AG04449 (cell line): ENCODE data around the gene NCOR1.
"Not testable (repeated sequence)": the region's sequence is repeated elsewhere in the genome, so short reads cannot be mapped to it uniquely, and the experiment has no call there.

Experiments used
- CTCF ChIA-PET: fragments of 350-600 bp; formaldehyde crosslinking; extraction: SDS; loops from one replicate; lab custom pipeline; 2021; ENCODE audit warnings: antibody characterized with exemption; lab: Yijun Ruan, JAX
- POLR2A ChIA-PET: fragments of 400-600, 350-600 bp; formaldehyde crosslinking; extraction: SDS; loops from one replicate; lab custom pipeline; 2020; ENCODE audit warnings: antibody characterized with exemption, inconsistent platforms; lab: Yijun Ruan, JAX
- DNase-seq: peaks from one replicate; pipeline ENCODE4 v3.0.0-alpha.2; 2010; ENCODE audit warnings: low read depth, low spot score
- H3K4me3 ChIP-seq: 2 replicates; pipeline ENCODE4 v1.5.1; 2011; ENCODE audit warnings: low read depth, mild to moderate bottlenecking, control low read depth, low read length
- CTCF ChIP-seq: IDR thresholded peaks from one replicate; pipeline ENCODE4 v1.5.1; 2011; ENCODE audit warnings: mild to moderate bottlenecking, moderate library complexity, low read length, control low read depth, inconsistent platforms; ENCODE audit not compliant: insufficient read depth; ENCODE audit errors: missing control alignments

The NCOR1 gene

GRCh38 chr17:16243801-16244567, 28.6 kb upstream of the NCOR1 start:
- ChIA-PET POLR2A (no interaction called here), CTCF (interaction anchor here (1.2 kb wide), 1 partner anchor 18 kb away, joined by 4 read pairs; no protein-coding TSS in a partner anchor)
- no peak for DNase-seq
- TF ChIP-seq CTCF, result no peak
- H3K4me3 ChIP-seq, result no peak overlapping the region

- H3K4me3 ChIP-seq, result no peak overlapping the region
- ChIA-PET POLR2A (no interaction called here), CTCF (no interaction called here)
- DNase-seq, result no peak
- TF ChIP-seq CTCF, result no peak
Measured at GRCh38 chr17:16243385-16243784, 28.1 kb upstream of the NCOR1 start.

GRCh38 chr17:16241906-16242399, 26.6 kb upstream of the NCOR1 start:
- H3K4me3 ChIP-seq, result no peak overlapping the region
- POLR2A ChIA-PET, result interaction anchor here (0.9 kb wide), 1 partner anchor 9 kb away, joined by 3 read pairs; no protein-coding TSS in a partner anchor
- CTCF ChIA-PET, result no interaction called here
- TF ChIP-seq CTCF, result no peak
- no peak for DNase-seq

GRCh38 chr17:16239931-16240330, 24.6 kb upstream of the NCOR1 start:
- ChIA-PET CTCF (no interaction called here), POLR2A (no interaction called here)
- no peak overlapping the region for H3K4me3 ChIP-seq
- TF ChIP-seq CTCF, result no peak
- no peak for DNase-seq

GRCh38 chr17:16232391-16232790, 17.1 kb upstream of the NCOR1 start:
- DNase-seq, result no peak
- CTCF ChIA-PET, result interaction anchor here (1.0 kb wide), 1 partner anchor 28 kb away, joined by 4 read pairs; no protein-coding TSS in a partner anchor
- TF ChIP-seq CTCF, result no peak
- H3K4me3 ChIP-seq, result no peak overlapping the region
- POLR2A ChIA-PET, result no interaction called here

GRCh38 chr17:16229912-16230561, 14.7 kb upstream of the NCOR1 start:
- CTCF ChIA-PET, result interaction anchor here (0.8 to 1.0 kb wide), 2 partner anchors 21 kb away, joined by 3 read pairs; no protein-coding TSS in a partner anchor
- H3K4me3 ChIP-seq, DNase-seq, POLR2A ChIA-PET: not testable (repeated sequence)
